NB4 (cell line): Measurements from ENCODE around the gene KIAA1328.

Source experiments
- MYC ChIP-seq: IDR thresholded peaks from 2 replicates; pipeline ENCODE4 v1.6.1; 2011; ENCODE audit warnings: low read depth, low read length
- POLR2A ChIP-seq: IDR thresholded peaks from 2 replicates; pipeline ENCODE4 v1.6.1; 2011; ENCODE audit warnings: mild to moderate bottlenecking; ENCODE audit not compliant: insufficient read length; ENCODE audit errors: extremely low read depth
- TF ChIP-seq, protein P1 (sequence below): IDR thresholded peaks from one replicate; pipeline ENCODE4 v1.5.1; 2012; ENCODE audit warnings: low read depth, low read length
- TF ChIP-seq, protein P2 (sequence below): IDR thresholded peaks from 2 replicates; pipeline ENCODE4 v1.6.1; 2011; ENCODE audit warnings: low read depth, low read length

DNA sequence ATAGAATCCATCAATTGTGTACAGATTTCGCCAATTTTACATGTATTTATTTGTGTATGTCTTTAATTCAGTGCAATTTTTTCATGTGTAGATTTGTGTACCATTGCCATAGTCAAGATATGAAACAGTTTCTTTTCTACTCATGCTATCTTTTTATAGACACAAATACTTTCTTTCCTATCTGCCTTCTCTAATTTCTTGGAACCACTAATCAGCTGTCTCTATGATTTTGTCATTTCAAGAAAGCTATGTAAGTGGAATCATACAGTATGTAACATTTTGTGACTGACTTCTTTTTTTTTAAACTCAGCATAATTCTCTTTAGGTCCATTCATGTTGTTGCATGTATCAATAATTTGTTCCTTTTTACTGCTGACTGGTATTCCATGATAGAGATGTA lies 33.3 kb downstream of the KIAA1328 start:
- TF ChIP-seq, protein P1, sequence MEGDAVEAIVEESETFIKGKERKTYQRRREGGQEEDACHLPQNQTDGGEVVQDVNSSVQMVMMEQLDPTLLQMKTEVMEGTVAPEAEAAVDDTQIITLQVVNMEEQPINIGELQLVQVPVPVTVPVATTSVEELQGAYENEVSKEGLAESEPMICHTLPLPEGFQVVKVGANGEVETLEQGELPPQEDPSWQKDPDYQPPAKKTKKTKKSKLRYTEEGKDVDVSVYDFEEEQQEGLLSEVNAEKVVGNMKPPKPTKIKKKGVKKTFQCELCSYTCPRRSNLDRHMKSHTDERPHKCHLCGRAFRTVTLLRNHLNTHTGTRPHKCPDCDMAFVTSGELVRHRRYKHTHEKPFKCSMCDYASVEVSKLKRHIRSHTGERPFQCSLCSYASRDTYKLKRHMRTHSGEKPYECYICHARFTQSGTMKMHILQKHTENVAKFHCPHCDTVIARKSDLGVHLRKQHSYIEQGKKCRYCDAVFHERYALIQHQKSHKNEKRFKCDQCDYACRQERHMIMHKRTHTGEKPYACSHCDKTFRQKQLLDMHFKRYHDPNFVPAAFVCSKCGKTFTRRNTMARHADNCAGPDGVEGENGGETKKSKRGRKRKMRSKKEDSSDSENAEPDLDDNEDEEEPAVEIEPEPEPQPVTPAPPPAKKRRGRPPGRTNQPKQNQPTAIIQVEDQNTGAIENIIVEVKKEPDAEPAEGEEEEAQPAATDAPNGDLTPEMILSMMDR: no peak
- TF ChIP-seq POLR2A (no peak), MYC (no peak)
- TF ChIP-seq, protein P2, sequence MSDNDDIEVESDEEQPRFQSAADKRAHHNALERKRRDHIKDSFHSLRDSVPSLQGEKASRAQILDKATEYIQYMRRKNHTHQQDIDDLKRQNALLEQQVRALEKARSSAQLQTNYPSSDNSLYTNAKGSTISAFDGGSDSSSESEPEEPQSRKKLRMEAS: no peak
